HG02885 (cell line): ENCODE measurements around the gene MS4A15.

Source experiments
- ATAC-seq: cut with Tn5 transposase; IDR thresholded peaks from one replicate; pipeline ENCODE4 v1.9.1; 2021; ENCODE audit warnings: mild to moderate bottlenecking; ENCODE audit not compliant: unreplicated experiment, poor library complexity

The MS4A15 gene

GRCh38 chr11:60774726-60775125 is 18.1 kb downstream of the MS4A15 start:
- ATAC-seq = no peak

GRCh38 chr11:60775420-60775961 is 18.8 kb downstream of the MS4A15 start:
- peak; percentile 62 for ATAC-seq

- ATAC-seq = no peak
Observed at GRCh38 chr11:60776167-60776566, 19.5 kb downstream of the MS4A15 start.

- no peak for ATAC-seq
Observed at GRCh38 chr11:60777106-60777505, 20.4 kb downstream of the MS4A15 start.

GRCh38 chr11:60777572-60777971 is 20.9 kb downstream of the MS4A15 start:
- ATAC-seq = no peak

GRCh38 chr11:60780065-60780464 is 23.4 kb downstream of the MS4A15 start:
- ATAC-seq = no peak

- no peak for ATAC-seq
Observed at GRCh38 chr11:60780774-60781173, 24.1 kb downstream of the MS4A15 start.

GRCh38 chr11:60781286-60781980 is 24.8 kb downstream of the MS4A15 start:
- no peak for ATAC-seq

- ATAC-seq = no peak
Observed at GRCh38 chr11:60781981-60782316, 25.3 kb downstream of the MS4A15 start.

GRCh38 chr11:60782393-60783140 is 25.9 kb downstream of the MS4A15 start:
- no peak for ATAC-seq

- ATAC-seq = no peak
Observed at GRCh38 chr11:60783141-60783484, 26.4 kb downstream of the MS4A15 start.

GRCh38 chr11:60783911-60784310 is 27.2 kb downstream of the MS4A15 start:
- ATAC-seq = no peak

- ATAC-seq = no peak
Observed at GRCh38 chr11:60785136-60785535, 28.5 kb downstream of the MS4A15 start, which contains the start of gene MS4A10. Gene MS4A10 (plus strand): TSS chr11:60785333. CDS start chr11:60790336, 5,003 bp downstream.

GRCh38 chr11:60785806-60786361 is 29.2 kb downstream of the MS4A15 start:
- ATAC-seq = no peak

GRCh38 chr11:60786811-60787567 is 30.3 kb downstream of the MS4A15 start:
- no peak for ATAC-seq

- ATAC-seq = no peak
Observed at GRCh38 chr11:60788401-60789125, 31.9 kb downstream of the MS4A15 start.

GRCh38 chr11:60790726-60791125 is 34.1 kb downstream of the MS4A15 start:
- ATAC-seq = no peak

- ATAC-seq = no peak
Observed at GRCh38 chr11:60791153-60791933, 34.7 kb downstream of the MS4A15 start.

- ATAC-seq = no peak
Observed at GRCh38 chr11:60792521-60792920, 35.9 kb downstream of the MS4A15 start.
